ENCODE results near the gene MTR.

DNA sequence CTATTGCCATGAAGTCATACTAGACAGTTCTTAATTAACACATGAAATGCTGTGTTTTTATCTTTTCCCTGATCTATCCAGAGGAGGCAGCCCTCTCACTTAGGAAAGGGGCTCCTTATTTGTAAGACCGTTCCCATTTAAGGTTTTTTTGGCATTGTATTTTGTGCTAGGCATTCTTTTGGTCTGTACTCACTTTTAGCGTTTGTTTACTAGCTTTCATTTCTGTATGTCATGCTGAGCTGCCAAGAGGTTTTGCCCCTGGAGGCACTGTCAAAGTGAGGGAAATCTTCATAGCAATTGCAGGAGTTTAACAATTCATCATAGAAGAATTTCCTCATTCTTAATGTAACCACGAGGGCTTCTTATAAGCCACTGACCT is 59.5 kb downstream of the MTR start:
- TF ChIP-seq, protein P1, sequence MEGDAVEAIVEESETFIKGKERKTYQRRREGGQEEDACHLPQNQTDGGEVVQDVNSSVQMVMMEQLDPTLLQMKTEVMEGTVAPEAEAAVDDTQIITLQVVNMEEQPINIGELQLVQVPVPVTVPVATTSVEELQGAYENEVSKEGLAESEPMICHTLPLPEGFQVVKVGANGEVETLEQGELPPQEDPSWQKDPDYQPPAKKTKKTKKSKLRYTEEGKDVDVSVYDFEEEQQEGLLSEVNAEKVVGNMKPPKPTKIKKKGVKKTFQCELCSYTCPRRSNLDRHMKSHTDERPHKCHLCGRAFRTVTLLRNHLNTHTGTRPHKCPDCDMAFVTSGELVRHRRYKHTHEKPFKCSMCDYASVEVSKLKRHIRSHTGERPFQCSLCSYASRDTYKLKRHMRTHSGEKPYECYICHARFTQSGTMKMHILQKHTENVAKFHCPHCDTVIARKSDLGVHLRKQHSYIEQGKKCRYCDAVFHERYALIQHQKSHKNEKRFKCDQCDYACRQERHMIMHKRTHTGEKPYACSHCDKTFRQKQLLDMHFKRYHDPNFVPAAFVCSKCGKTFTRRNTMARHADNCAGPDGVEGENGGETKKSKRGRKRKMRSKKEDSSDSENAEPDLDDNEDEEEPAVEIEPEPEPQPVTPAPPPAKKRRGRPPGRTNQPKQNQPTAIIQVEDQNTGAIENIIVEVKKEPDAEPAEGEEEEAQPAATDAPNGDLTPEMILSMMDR (IDR thresholded peaks at IDR 0.05; ENCODE audit: low read length), result no peak
- TF ChIP-seq EZH2phosphoT487 (IDR thresholded peaks at IDR 0.05; ENCODE audit: low read length), result no peak
